Astrocyte of the spinal cord (primary cell): ENCODE data around the gene XPO4.
"Not testable (repeated sequence)": the region's sequence is repeated elsewhere in the genome, so short reads cannot be mapped to it uniquely, and the experiment has no call there.

Experiments
- DNase-seq: peaks from one replicate; pipeline ENCODE4 v3.0.0; 2011; ENCODE audit warnings: low read depth, low spot score
- H3K4me3 ChIP-seq: 2 replicates; pipeline ENCODE4 v1.5.1; 2011; ENCODE audit warnings: low read depth, mild to moderate bottlenecking, low read length, moderate library complexity
- CTCF ChIP-seq: IDR thresholded peaks from 2 replicates; pipeline ENCODE4 v1.5.1; 2012; ENCODE audit warnings: low read depth, mild to moderate bottlenecking, low read length, inconsistent platforms
- in situ Hi-C: cut with HindIII; loops from 2 replicates; pipeline ENCODE4 v1.10.0; 2017; ENCODE audit warnings: low sequenced_read_pairs

XPO4 gene

GRCh38 chr13:20754009-20754408, 148.5 kb downstream of the XPO4 start:
- in situ Hi-C loops, result no loop called here
- TF ChIP-seq CTCF, result no peak

GRCh38 chr13:20749377-20749776, 153.2 kb downstream of the XPO4 start:
- no peak for DNase-seq
- no peak overlapping the region for H3K4me3 ChIP-seq
- TF ChIP-seq CTCF, result no peak
- in situ Hi-C loops, result no loop called here

More at GRCh38 chr13:20754009-20754408, 148.5 kb downstream of the XPO4 start:
- no peak for DNase-seq
- no peak overlapping the region for H3K4me3 ChIP-seq

GRCh38 chr13:20743830-20744404, 158.6 kb downstream of the XPO4 start:
- in situ Hi-C loops, H3K4me3 ChIP-seq, DNase-seq: not testable (repeated sequence)

GRCh38 chr13:20740021-20740420, 162.5 kb downstream of the XPO4 start:
- no peak for TF ChIP-seq CTCF
- no peak overlapping the region for H3K4me3 ChIP-seq
- DNase-seq, result no peak
- in situ Hi-C loops, result no loop called here

- in situ Hi-C loops, result no loop called here
- H3K4me3 ChIP-seq, result no peak overlapping the region
- no peak for TF ChIP-seq CTCF
- no peak for DNase-seq
Measured at GRCh38 chr13:20738616-20739015, 163.9 kb downstream of the XPO4 start.

- DNase-seq, result no peak
Measured at GRCh38 chr13:20729633-20730585, 172.6 kb downstream of the XPO4 start.

More at GRCh38 chr13:20729633-20730585, 172.6 kb downstream of the XPO4 start:
- no peak overlapping the region for H3K4me3 ChIP-seq
- in situ Hi-C loops, result no loop called here
- TF ChIP-seq CTCF, result no peak
